Activated CD8-positive, alpha-beta T cell treated with anti-CD3 and anti-CD28 coated beads for 36 hours (primary cell): Measurements from ENCODE around the gene CDKL4. TPM values are rescaled to one million over a fixed set of nuclear protein-coding genes. Genes with fewer than 3 reads are reported as not detected.

Experiments used
- ATAC-seq: fragments of 200-7000 bp; cut with Tn5 transposase; one replicate; pipeline ENCODE4 v1.10.0; 2021; ENCODE audit warnings: mild to moderate bottlenecking, moderate library complexity
- CTCF ChIA-PET: fragments of 350-600 bp; sonication (Branson Sonifier 250); formaldehyde crosslinking; loops from one replicate; lab custom pipeline; 2021; ENCODE audit warnings: antibody characterized with exemption; lab: Charles Lee
- POLR2A ChIA-PET: fragments of 350-600 bp; sonication (Branson Sonifier 250); formaldehyde crosslinking; loops from one replicate; lab custom pipeline; 2021; ENCODE audit warnings: antibody characterized with exemption; lab: Charles Lee
- DNase-seq: peaks from one replicate; pipeline ENCODE4 v3.0.0-alpha.2; 2020
- H3K27ac Mint-ChIP-seq: one replicate; pipeline ENCODE4 v1.8.0; 2021; ENCODE audit warnings: mild to moderate bottlenecking, mixed read lengths
- H3K27me3 Mint-ChIP-seq: one replicate; pipeline ENCODE4 v1.8.0; 2021; ENCODE audit warnings: mixed read lengths
- H3K36me3 Mint-ChIP-seq: one replicate; pipeline ENCODE4 v1.8.0; 2021; ENCODE audit warnings: low read depth, mixed read lengths
- H3K4me1 Mint-ChIP-seq: one replicate; pipeline ENCODE4 v1.8.0; 2021; ENCODE audit warnings: low read depth, mixed read lengths
- H3K4me3 Mint-ChIP-seq: one replicate; pipeline ENCODE4 v1.8.0; 2021; ENCODE audit warnings: mild to moderate bottlenecking, moderate library complexity, mixed read lengths
- H3K9me3 Mint-ChIP-seq: one replicate; pipeline ENCODE4 v1.8.0; 2021; ENCODE audit warnings: mixed read lengths
- intact Hi-C: fragments of 100-400 bp; cut with micrococcal nuclease; formaldehyde crosslinking; loops from one replicate; pipeline ENCODE4 v1.10.0; 2022
- total RNA-seq, 2 experiments: library from RNA; stranded (reverse); gene quantifications; one replicate each; pipeline ENCODE4 v1.2.3, GENCODE V29; 2021
- TF ChIP-seq, protein P1 (sequence below): fragments of 200-600 bp; IDR thresholded peaks from one replicate; pipeline ENCODE4 v1.8.0; 2022; ENCODE audit warnings: antibody characterized with exemption, mild to moderate bottlenecking

The CDKL4 gene
- total RNA-seq, 2 experiments from 2014 or later = 0.29 TPM; not detected in 1

DNA sequence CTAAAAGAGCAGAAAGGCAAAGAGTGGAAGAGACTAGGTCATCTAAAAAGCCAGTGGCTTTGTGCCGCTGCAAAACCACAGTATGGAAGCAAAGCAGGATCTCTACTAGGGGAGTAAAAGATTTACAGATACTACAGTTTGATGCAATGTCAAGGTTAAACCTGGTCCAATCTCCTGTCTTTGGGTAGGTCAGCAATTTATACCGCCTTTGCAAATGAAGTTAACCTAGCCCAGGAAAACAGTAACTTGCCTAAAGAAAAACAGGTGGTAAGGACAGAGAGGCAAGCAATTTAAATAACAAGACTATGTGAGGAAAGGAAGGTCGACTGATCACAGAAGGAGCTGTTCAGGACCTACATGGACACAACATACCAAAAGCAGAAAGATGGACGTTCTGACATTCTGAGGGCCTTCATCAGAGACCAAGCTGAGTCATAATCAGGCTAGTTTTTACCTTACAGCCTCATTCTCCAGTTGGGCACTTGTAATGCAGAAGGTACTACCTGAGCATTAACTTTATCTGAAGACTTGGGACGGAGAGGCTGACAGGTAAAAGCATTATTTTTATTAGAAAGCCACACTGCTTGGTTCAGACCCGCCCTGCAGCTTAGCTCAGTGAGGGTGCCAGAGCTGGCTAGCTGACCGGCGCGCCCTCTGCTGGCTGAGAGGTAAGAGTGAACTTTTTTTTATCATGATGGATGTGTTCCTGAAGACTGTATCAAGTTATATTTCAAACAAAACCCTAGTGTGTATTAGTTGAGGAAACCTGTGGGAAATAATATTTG is 15.9 kb downstream of the CDKL4 start:
- ChIA-PET POLR2A (interaction anchor here (0.7 to 3.2 kb wide), 7 partner anchors 11 to 118 kb away, joined by 3 to 19 read pairs (median 4); partner anchors contain the start of gene SOS1), CTCF (interaction anchor here (0.6 to 7.4 kb wide), 38 partner anchors 10 to 289 kb away, joined by 3 to 326 read pairs (median 6); partner anchors contain the start of genes CDKL4 and SOS1)
- TF ChIP-seq, protein P1, sequence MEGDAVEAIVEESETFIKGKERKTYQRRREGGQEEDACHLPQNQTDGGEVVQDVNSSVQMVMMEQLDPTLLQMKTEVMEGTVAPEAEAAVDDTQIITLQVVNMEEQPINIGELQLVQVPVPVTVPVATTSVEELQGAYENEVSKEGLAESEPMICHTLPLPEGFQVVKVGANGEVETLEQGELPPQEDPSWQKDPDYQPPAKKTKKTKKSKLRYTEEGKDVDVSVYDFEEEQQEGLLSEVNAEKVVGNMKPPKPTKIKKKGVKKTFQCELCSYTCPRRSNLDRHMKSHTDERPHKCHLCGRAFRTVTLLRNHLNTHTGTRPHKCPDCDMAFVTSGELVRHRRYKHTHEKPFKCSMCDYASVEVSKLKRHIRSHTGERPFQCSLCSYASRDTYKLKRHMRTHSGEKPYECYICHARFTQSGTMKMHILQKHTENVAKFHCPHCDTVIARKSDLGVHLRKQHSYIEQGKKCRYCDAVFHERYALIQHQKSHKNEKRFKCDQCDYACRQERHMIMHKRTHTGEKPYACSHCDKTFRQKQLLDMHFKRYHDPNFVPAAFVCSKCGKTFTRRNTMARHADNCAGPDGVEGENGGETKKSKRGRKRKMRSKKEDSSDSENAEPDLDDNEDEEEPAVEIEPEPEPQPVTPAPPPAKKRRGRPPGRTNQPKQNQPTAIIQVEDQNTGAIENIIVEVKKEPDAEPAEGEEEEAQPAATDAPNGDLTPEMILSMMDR = peak; percentile 92
- peak overlapping the region; percentile 89 for H3K27ac Mint-ChIP-seq
- DNase-seq (peak; percentile 91), ATAC-seq (peak; percentile 82)
- no peaks in the 10 kb centered on the region for H3K27me3 Mint-ChIP-seq
- H3K4me3 Mint-ChIP-seq = peak overlapping the region; percentile 56
- intact Hi-C loops = loop anchor here (1.0 kb wide), 3 partner anchors 107 to 281 kb away; partner anchors contain the start of gene SOS1
- H3K9me3 Mint-ChIP-seq = no peaks in the 10 kb centered on the region
- H3K4me1 Mint-ChIP-seq = peaks cover 41% of the 10 kb centered on the region
- no peaks in the 10 kb centered on the region for H3K36me3 Mint-ChIP-seq

DNA sequence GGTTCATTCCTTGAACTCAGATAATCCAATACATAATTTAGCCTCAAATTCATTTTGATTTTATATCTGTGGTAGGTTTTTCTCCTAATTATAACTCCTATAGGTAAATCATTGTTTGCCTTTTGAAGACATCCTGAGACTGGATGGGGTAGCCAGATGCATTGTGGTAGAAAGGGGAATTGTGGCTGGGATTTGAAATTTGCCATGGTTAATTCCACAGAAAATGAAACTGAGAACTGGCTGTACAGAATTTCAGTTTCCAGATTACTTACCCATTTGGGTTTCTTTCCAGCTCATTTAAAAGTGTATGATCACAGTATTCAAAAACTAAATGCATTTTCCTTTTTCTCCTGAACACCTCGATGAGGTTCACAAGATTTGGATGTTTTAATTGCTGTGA is 18.2 kb downstream of the CDKL4 start:
- intact Hi-C loops = no loop called here
- ChIA-PET CTCF (interaction anchor here (0.9 to 6.4 kb wide), 5 partner anchors 10 to 164 kb away, joined by 3 to 326 read pairs (median 15); partner anchors contain the start of gene SOS1), POLR2A (interaction anchor here (0.8 to 2.0 kb wide), 4 partner anchors 9 to 105 kb away, joined by 3 to 14 read pairs (median 7); partner anchors contain the start of gene SOS1)
- no peak for ATAC-seq
- DNase-seq = no peak
- Mint-ChIP-seq H3K9me3 (no peaks in the 10 kb centered on the region), H3K4me3 (no peak overlapping the region), H3K27me3 (no peaks in the 10 kb centered on the region), H3K4me1 (peaks cover 41% of the 10 kb centered on the region), H3K36me3 (no peaks in the 10 kb centered on the region), H3K27ac (peak overlapping the region; percentile 68)
- TF ChIP-seq, protein P1 = no peak

DNA sequence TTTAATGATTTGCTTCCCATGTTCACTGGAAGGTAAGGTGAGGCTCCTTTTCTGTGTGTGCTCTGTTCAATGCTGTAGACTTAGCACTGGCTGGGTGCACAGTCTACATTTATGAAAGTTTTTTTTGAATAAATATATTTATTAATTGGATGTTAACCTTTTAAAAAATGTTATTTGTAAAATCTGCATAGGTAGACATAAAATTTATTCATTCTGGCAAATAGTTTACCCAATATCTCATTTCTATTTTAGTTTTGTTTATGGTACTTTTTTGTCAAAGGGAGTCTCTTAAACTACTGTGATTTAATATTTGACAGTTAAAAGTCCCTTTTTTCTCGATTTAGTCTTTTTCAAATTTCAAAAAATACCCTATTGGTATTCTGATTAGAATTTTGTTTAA is 19.9 kb downstream of the CDKL4 start:
- TF ChIP-seq, protein P1 = no peak
- DNase-seq (no peak), ATAC-seq (no peak)
- Mint-ChIP-seq H3K36me3 (no peaks in the 10 kb centered on the region), H3K4me1 (peaks cover 49% of the 10 kb centered on the region), H3K27ac (no peak overlapping the region), H3K9me3 (no peaks in the 10 kb centered on the region), H3K27me3 (no peaks in the 10 kb centered on the region), H3K4me3 (no peak overlapping the region)
- ChIA-PET POLR2A (no interaction called here), CTCF (no interaction called here)
- intact Hi-C loops = no loop called here

DNA sequence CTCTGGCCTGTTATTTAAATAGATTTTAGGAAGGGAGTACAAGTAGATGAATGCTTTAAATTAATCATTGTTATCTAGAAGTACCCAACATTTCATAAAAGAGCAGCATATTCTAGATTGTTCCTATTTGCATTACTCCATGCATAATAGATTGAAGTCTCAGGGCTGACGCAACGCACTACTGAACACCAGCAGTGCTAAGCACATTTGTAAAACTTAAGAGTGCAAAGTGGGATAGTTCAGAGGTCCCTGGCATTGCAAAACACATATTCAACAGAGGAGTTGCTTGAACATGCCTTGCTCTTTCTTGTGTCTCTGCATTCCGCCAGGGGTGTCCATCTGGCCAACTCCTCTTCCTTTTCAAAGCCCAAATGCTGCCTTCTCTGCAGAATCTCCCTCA is 22.3 kb downstream of the CDKL4 start:
- POLR2A ChIA-PET = interaction anchor here (0.8 to 1.9 kb wide), 2 partner anchors 15 to 101 kb away, joined by 3 to 4 read pairs; partner anchors contain the start of gene SOS1
- Mint-ChIP-seq H3K9me3 (no peaks in the 10 kb centered on the region), H3K27me3 (no peaks in the 10 kb centered on the region), H3K4me1 (peaks cover 50% of the 10 kb centered on the region), H3K4me3 (no peak overlapping the region), H3K27ac (no peak overlapping the region), H3K36me3 (no peaks in the 10 kb centered on the region)
- DNase-seq (no peak), ATAC-seq (no peak)
- CTCF ChIA-PET = interaction anchor here (2.2 kb wide), 1 partner anchor 8 kb away, joined by 7 read pairs; no protein-coding TSS in a partner anchor
- intact Hi-C loops = no loop called here
- TF ChIP-seq, protein P1 = no peak
